ENCODE data around the gene NECTIN1. TPM values are rescaled to one million over a fixed set of nuclear protein-coding genes. Genes with fewer than 3 reads are reported as not detected.

The NECTIN1 gene
- total RNA-seq, 2 donors from 2014 or later = 29.3 to 45.3 TPM

DNA sequence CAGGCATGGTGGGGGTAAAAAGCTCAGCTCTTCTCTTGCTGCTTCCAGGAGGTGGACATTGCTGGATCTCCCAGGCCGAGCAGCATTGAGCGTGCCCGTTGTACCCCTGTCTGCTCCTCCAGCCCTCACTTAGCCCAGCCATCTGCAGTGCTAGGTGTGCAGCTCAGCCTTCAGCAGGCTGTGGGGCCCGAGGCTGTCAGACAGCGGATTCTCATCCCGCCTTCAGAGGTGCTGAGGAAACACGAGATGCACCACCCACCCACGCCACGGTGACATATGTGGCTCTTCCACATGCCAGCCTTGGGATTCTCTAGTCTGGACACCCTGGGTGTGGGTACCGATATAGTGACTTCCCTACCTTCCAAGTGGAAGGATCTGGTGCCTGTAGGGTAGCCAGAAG is 48.9 kb upstream of the NECTIN1 start:
- Mint-ChIP-seq H3K27me3 (ENCODE audit: insufficient read depth) (peaks cover 35% of the 10 kb centered on the region), H3K36me3 (ENCODE audit: low read depth) (no peaks in the 10 kb centered on the region), H3K4me3 (no peak overlapping the region), H3K9me3 (no peaks in the 10 kb centered on the region), H3K27ac (no peak overlapping the region), H3K4me1 (peaks cover 3% of the 10 kb centered on the region)
- TF ChIP-seq, protein P1, sequence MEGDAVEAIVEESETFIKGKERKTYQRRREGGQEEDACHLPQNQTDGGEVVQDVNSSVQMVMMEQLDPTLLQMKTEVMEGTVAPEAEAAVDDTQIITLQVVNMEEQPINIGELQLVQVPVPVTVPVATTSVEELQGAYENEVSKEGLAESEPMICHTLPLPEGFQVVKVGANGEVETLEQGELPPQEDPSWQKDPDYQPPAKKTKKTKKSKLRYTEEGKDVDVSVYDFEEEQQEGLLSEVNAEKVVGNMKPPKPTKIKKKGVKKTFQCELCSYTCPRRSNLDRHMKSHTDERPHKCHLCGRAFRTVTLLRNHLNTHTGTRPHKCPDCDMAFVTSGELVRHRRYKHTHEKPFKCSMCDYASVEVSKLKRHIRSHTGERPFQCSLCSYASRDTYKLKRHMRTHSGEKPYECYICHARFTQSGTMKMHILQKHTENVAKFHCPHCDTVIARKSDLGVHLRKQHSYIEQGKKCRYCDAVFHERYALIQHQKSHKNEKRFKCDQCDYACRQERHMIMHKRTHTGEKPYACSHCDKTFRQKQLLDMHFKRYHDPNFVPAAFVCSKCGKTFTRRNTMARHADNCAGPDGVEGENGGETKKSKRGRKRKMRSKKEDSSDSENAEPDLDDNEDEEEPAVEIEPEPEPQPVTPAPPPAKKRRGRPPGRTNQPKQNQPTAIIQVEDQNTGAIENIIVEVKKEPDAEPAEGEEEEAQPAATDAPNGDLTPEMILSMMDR (conservative IDR thresholded peaks at IDR 0.05) = no peak
- H3K9me3 ChIP-seq (ENCODE audit: control insufficient read depth, low read length) = no peaks in the 10 kb centered on the region
- peaks cover 13% of the 10 kb centered on the region for H3K27me3 ChIP-seq (ENCODE audit: control insufficient read depth, insufficient read depth, low read length, poor library complexity, severe bottlenecking)
- H3K27ac ChIP-seq (ENCODE audit: low read depth, low read length) = no peak overlapping the region
- no peak overlapping the region for H3K4me3 ChIP-seq (ENCODE audit: low read length)
- WGBS, 2 experiments (ENCODE audit: insufficient coverage in 1 of 2, insufficient read length in 1 of 2) = 89 to 93% methylated on average over 7 to 10 of the region's 10 CpGs
- no peak for DNase-seq
- H3K36me3 ChIP-seq (ENCODE audit: control insufficient read depth, insufficient read depth, low read length) = no peaks in the 10 kb centered on the region
- no peak overlapping the region for H3K9ac ChIP-seq (ENCODE audit: extremely low read depth, low read length, poor library complexity, severe bottlenecking)
- H3K4me1 ChIP-seq (ENCODE audit: control insufficient read depth, insufficient read depth, low read length) = no peaks in the 10 kb centered on the region

DNA sequence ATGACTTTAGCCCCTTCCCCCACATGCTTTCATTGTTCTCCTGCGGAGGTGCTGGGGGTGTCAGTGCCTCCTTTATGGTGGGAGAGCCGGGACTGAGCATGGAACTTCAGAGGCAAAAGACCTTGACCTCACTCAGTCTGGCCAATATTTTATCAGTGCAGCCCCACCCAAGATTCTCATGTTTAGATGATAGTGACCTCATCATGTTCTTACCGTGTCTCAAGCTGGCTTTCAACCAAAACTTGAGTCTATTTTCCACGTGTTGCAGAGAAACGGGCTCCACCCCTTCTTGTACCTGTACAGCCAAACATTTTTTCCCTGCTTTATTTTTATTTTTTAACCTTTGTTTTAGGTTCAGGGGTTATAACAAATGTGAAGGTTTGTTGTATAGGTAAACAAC is 47.7 kb upstream of the NECTIN1 start:
- no peaks in the 10 kb centered on the region for H3K4me1 Mint-ChIP-seq
- H3K4me1 ChIP-seq (ENCODE audit: control insufficient read depth, insufficient read depth, low read length) = no peaks in the 10 kb centered on the region
- H3K9me3 ChIP-seq (ENCODE audit: control insufficient read depth, low read length) = no peaks in the 10 kb centered on the region
- no peaks in the 10 kb centered on the region for H3K36me3 Mint-ChIP-seq (ENCODE audit: low read depth)
- no peak for DNase-seq
- no peak overlapping the region for H3K27ac Mint-ChIP-seq
- 84 to 96% methylated on average over 3 to 5 of the region's 5 CpGs for WGBS, 2 experiments (ENCODE audit: insufficient coverage in 1 of 2, insufficient read length in 1 of 2)
- TF ChIP-seq, protein P1 (conservative IDR thresholded peaks at IDR 0.05) = no peak
- H3K4me3 Mint-ChIP-seq = no peak overlapping the region
- H3K27me3 ChIP-seq (ENCODE audit: control insufficient read depth, insufficient read depth, low read length, poor library complexity, severe bottlenecking) = peaks cover 13% of the 10 kb centered on the region
- H3K27me3 Mint-ChIP-seq (ENCODE audit: insufficient read depth) = peaks cover 41% of the 10 kb centered on the region
- H3K4me3 ChIP-seq (ENCODE audit: low read length) = no peak overlapping the region
- H3K9ac ChIP-seq (ENCODE audit: extremely low read depth, low read length, poor library complexity, severe bottlenecking) = no peak overlapping the region
- H3K36me3 ChIP-seq (ENCODE audit: control insufficient read depth, insufficient read depth, low read length) = no peaks in the 10 kb centered on the region
- H3K9me3 Mint-ChIP-seq = no peaks in the 10 kb centered on the region
- H3K27ac ChIP-seq (ENCODE audit: low read depth, low read length) = no peak overlapping the region

DNA sequence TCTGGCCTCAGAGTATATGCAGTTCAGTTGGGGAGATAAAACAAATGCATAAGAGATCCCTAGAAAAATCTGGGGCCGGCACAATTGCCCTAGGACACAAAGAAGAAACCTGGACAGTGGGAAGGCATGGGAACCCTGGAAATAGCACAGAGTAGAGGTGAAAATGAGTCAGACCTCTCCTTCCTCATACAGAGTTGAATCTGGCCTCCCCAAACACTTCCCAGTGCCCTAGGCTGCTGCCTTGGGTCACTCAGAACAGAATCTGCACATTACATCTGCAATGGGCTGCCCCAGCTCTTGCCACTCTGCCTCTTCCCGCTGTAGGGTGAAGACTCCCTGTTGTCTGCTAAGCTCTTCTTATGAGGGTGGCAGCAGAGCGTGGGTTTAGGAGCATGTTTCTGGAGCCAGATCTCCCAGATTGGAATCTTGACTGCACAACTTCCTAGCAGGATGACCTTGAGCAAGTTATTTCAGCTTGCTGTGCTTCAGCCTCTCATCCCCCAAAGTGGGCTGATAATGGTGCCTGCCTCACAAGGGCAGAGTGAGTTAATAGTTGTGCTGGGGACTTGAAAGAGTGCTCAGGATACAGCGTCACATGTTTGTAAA is 47.1 kb upstream of the NECTIN1 start:
- H3K27me3 Mint-ChIP-seq (ENCODE audit: insufficient read depth) = peaks cover 42% of the 10 kb centered on the region
- H3K36me3 ChIP-seq (ENCODE audit: control insufficient read depth, insufficient read depth, low read length) = no peaks in the 10 kb centered on the region
- H3K9ac ChIP-seq (ENCODE audit: extremely low read depth, low read length, poor library complexity, severe bottlenecking) = no peak overlapping the region
- no peak overlapping the region for H3K4me3 ChIP-seq (ENCODE audit: low read length)
- TF ChIP-seq, protein P1 (conservative IDR thresholded peaks at IDR 0.05) = no peak
- WGBS, 2 experiments (ENCODE audit: insufficient coverage in 1 of 2, insufficient read length in 1 of 2) = 85 to 86% methylated on average over 4 of the region's 4 CpGs
- H3K27ac ChIP-seq (ENCODE audit: low read depth, low read length) = no peak overlapping the region
- no peaks in the 10 kb centered on the region for H3K36me3 Mint-ChIP-seq (ENCODE audit: low read depth)
- H3K9me3 Mint-ChIP-seq = no peaks in the 10 kb centered on the region
- no peaks in the 10 kb centered on the region for H3K9me3 ChIP-seq (ENCODE audit: control insufficient read depth, low read length)
- DNase-seq = no peak
- no peaks in the 10 kb centered on the region for H3K4me1 ChIP-seq (ENCODE audit: control insufficient read depth, insufficient read depth, low read length)
- H3K4me3 Mint-ChIP-seq = no peak overlapping the region
- no peak overlapping the region for H3K27ac Mint-ChIP-seq
- peaks cover 13% of the 10 kb centered on the region for H3K27me3 ChIP-seq (ENCODE audit: control insufficient read depth, insufficient read depth, low read length, poor library complexity, severe bottlenecking)
- no peaks in the 10 kb centered on the region for H3K4me1 Mint-ChIP-seq

Measured in endodermal cell (in vitro differentiated cells).